ENCODE data around the gene SLC46A2. TPM values are rescaled to one million over a fixed set of nuclear protein-coding genes. Genes with fewer than 3 reads are reported as not detected.

SLC46A2 gene
- total and polyA plus RNA-seq, 2 of the 8 experiments (the other 6 are each of a cell fraction or from before 2014, with no cell fraction given) = 0.03 TPM; not detected in 1

- no peaks in the 10 kb centered on the region for H3K27me3 ChIP-seq (replicated peaks in 1 of 4; ENCODE audit: control insufficient read depth in 3 of 4, extremely low read depth in 1 of 4, insufficient read depth in 3 of 4, low read length in 3 of 4)
- no peak for DNase-seq (ENCODE audit: low read depth in 1 of 2, low spot score in 2 of 2)
Measured at GRCh38 chr9:112852741-112853504, 37.8 kb downstream of the SLC46A2 start.

More at GRCh38 chr9:112852741-112853504, 37.8 kb downstream of the SLC46A2 start:
- no peaks in the 10 kb centered on the region; a peak in 1 of 8 replicates for H3K36me3 ChIP-seq (ENCODE audit: control insufficient read depth in 2 of 4, insufficient read depth in 4 of 4, low read length in 3 of 4)
- peaks cover 2 to 5% of the 10 kb centered on the region in 2 experiments for H4K20me1 ChIP-seq (replicated peaks in 1 of 2; ENCODE audit: control insufficient read depth in 1 of 2, insufficient read depth in 2 of 2, low read length in 2 of 2)
- POLR2A ChIA-PET (ENCODE audit: partially characterized antibody) = no interaction called here
- H4K5ac ChIP-seq (ENCODE audit: insufficient read length, low read depth, low read length) = no peak overlapping the region
- H3K27ac ChIP-seq (ENCODE audit: low read depth, low read length) = no peak overlapping the region
- WGBS, 2 experiments (ENCODE audit: extremely low coverage in 1 of 2, insufficient coverage in 1 of 2, insufficient read length in 1 of 2, insufficient replicate concordance in 2 of 2, low coverage in 1 of 2, low lambda C conversion rate in 2 of 2, missing lambda C conversion rate in 1 of 2) = 70% methylated on average over 13 of the region's 13 CpGs; no CpG with 5 or more reads in 1 of the 2 experiments
- H3K14ac ChIP-seq (ENCODE audit: insufficient read length) = no peak overlapping the region
- no peak overlapping the region for H2AK5ac ChIP-seq (ENCODE audit: low read depth, low read length)
- H3K79me1 ChIP-seq (ENCODE audit: low read depth, low read length) = peaks cover 2% of the 10 kb centered on the region; the same call in 1 of the 2 replicates
- H3K18ac ChIP-seq (ENCODE audit: extremely low read depth, low read length) = no peak overlapping the region
- H2BK12ac ChIP-seq (ENCODE audit: low read depth, low read length) = no peak overlapping the region
- no peak overlapping the region for H2BK120ac ChIP-seq (replicated peaks; ENCODE audit: low read depth, low read length)
- H2AFZ ChIP-seq (ENCODE audit: low read length) = no peak overlapping the region
- H3K4ac ChIP-seq (replicated peaks; ENCODE audit: insufficient read length, low read depth, low read length) = no peak overlapping the region
- no peaks in the 10 kb centered on the region; the same call in 1 of the 2 replicates for H3K23me2 ChIP-seq (ENCODE audit: low read depth, low read length)
- H2BK20ac ChIP-seq (ENCODE audit: low read length) = no peak overlapping the region
- no peaks in the 10 kb centered on the region for H3K9me3 ChIP-seq (ENCODE audit: insufficient read depth in 2 of 2, low read depth in 1 of 2, low read length in 1 of 2)
- H3K4me1 ChIP-seq (replicated peaks in 1 of 4; ENCODE audit: control insufficient read depth in 3 of 4, insufficient read depth in 4 of 4, low read length in 3 of 4) = peaks cover 0 to 10% (median 9%) of the 10 kb centered on the region in 4 experiments; a peak in 6 of 7 replicates
- H3K4me3 ChIP-seq (ENCODE audit: extremely low read depth in 1 of 4, insufficient read depth in 2 of 4, low read depth in 3 of 4, low read length in 4 of 4) = no peak overlapping the region
- H4K91ac ChIP-seq (replicated peaks; ENCODE audit: insufficient read length, low read length) = no peak overlapping the region
- TF ChIP-seq EP300 (IDR thresholded peaks at IDR 0.05; ENCODE audit: borderline replicate concordance in 1 of 2, low read depth in 2 of 2, low read length in 2 of 2) = no peak
- TF ChIP-seq GABPA (IDR thresholded peaks at IDR 0.05; ENCODE audit: borderline replicate concordance, insufficient read depth, low read length) = no peak
- no peak for TF ChIP-seq CBX5 (IDR thresholded peaks at IDR 0.05; ENCODE audit: low read depth, low read length)
- no peak for TF ChIP-seq FOSL1 (IDR thresholded peaks at IDR 0.05; ENCODE audit: insufficient read depth, low read depth, low read length)
- TF ChIP-seq POLR2AphosphoS5 (IDR thresholded peaks at IDR 0.05; ENCODE audit: low read depth, low read length) = no peak
- TF ChIP-seq CHD1 (IDR thresholded peaks at IDR 0.05; ENCODE audit: low read depth, low read length) = no peak
- no peak for TF ChIP-seq CEBPB (IDR thresholded peaks at IDR 0.05; ENCODE audit: low read depth, low read length)
- TF ChIP-seq TEAD4 (IDR thresholded peaks at IDR 0.05; ENCODE audit: low read depth, low read length) = no peak
- TF ChIP-seq NRF1 (IDR thresholded peaks at IDR 0.05; ENCODE audit: low read depth, low read length) = no peak
- TF ChIP-seq HDAC6 (IDR thresholded peaks at IDR 0.05; ENCODE audit: low read depth, low read length) = no peak
- no peak for TF ChIP-seq CTBP2 (IDR thresholded peaks at IDR 0.05; ENCODE audit: borderline replicate concordance, insufficient read depth, insufficient read length, low read length)
- TF ChIP-seq POLR2A (IDR thresholded peaks at IDR 0.05; ENCODE audit: control extremely low read depth in 1 of 2, low read depth in 2 of 2, low read length in 2 of 2) = no peak
- TF ChIP-seq EGR1 (IDR thresholded peaks at IDR 0.05; ENCODE audit: borderline replicate concordance, low read depth, low read length) = no peak
- no peak for TF ChIP-seq SIRT6 (IDR thresholded peaks at IDR 0.05; ENCODE audit: low read length)
- no peaks in the 10 kb centered on the region for H3K79me2 ChIP-seq (ENCODE audit: control insufficient read depth in 1 of 2, insufficient read depth in 2 of 2, low read length in 2 of 2)
- no peak overlapping the region for H3K4me2 ChIP-seq (ENCODE audit: insufficient read depth in 1 of 2, low read depth in 2 of 2, low read length in 2 of 2)
- no peak for FAIRE-seq
- H4K8ac ChIP-seq (ENCODE audit: extremely low read depth, insufficient read depth, low read length) = no peak overlapping the region
- no peak overlapping the region for H2BK15ac ChIP-seq (ENCODE audit: low read length)
- H2BK5ac ChIP-seq (ENCODE audit: low read depth, low read length) = 0 out of 2 replicates have a peak overlapping the region, but pooled peaks have one; percentile 21
- H3K56ac ChIP-seq (replicated peaks; ENCODE audit: insufficient read length, low read depth, low read length) = no peak overlapping the region
- H3K9ac ChIP-seq (replicated peaks in 1 of 4; ENCODE audit: extremely low read depth in 1 of 4, low read depth in 3 of 4, low read length in 3 of 4) = no peak overlapping the region
- H3K23ac ChIP-seq (ENCODE audit: insufficient read length) = no peak overlapping the region
- CTCF ChIA-PET (ENCODE audit: partially characterized antibody) = interaction anchor here (0.7 to 3.5 kb wide), 8 partner anchors 8 to 156 kb away, joined by 3 to 11 read pairs (median 4); no protein-coding TSS in a partner anchor
